Measurements from ENCODE around the gene GJA4.

DNA sequence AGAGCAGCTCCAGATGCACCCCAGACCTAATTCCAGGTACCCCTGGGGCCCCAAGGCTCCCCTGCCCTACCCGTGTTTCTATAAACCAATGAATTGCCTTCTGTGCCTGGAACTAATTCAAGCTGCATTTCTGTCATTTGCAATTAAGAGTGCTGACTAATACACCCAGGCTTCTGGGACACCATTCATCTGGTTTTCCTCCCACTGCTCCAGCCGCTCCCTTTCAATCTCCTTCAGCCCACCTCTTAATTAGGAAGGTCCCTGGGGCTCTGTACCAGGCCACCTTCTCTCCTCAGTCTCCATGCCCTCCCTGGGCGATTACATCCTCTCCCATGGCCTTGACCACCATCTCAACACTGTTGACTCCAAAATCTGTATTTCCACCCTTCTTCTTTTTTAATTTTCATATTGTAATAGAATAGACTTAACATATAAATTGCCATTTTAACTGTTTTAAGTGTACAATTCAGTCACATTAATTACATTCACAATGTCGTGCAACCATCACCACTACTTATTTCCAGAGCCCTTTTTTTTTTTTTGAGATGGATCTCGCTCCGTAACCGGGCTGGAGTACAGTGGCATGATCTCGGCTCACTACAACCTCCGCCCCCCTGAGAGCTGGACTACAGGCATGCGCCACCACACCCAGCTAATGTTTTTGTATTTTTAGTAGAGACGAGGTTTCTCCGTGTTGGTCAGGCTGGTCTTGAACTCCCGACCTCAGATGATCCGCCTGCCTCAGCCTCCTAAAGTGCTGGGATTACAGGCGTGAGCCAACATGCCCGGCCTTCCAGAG, 21.0 kb upstream of the GJA4 start:
- TF ChIP-seq, protein P1, sequence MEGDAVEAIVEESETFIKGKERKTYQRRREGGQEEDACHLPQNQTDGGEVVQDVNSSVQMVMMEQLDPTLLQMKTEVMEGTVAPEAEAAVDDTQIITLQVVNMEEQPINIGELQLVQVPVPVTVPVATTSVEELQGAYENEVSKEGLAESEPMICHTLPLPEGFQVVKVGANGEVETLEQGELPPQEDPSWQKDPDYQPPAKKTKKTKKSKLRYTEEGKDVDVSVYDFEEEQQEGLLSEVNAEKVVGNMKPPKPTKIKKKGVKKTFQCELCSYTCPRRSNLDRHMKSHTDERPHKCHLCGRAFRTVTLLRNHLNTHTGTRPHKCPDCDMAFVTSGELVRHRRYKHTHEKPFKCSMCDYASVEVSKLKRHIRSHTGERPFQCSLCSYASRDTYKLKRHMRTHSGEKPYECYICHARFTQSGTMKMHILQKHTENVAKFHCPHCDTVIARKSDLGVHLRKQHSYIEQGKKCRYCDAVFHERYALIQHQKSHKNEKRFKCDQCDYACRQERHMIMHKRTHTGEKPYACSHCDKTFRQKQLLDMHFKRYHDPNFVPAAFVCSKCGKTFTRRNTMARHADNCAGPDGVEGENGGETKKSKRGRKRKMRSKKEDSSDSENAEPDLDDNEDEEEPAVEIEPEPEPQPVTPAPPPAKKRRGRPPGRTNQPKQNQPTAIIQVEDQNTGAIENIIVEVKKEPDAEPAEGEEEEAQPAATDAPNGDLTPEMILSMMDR (IDR thresholded peaks at IDR 0.05; ENCODE audit: low read length): no peak
- no peak for TF ChIP-seq EZH2 (IDR thresholded peaks at IDR 0.05; ENCODE audit: borderline replicate concordance, low read length)
